ENCODE data around the gene CCL25.

Gene CCL25

GRCh38 chr19:8005534-8006256 lies 46.9 kb upstream of the CCL25 start, which contains the start of gene ELAVL1:
ELAVL1 (minus strand) TSS chr19:8005641; CDS start chr19:7991815, 13,826 bp downstream.
- peaks cover 3 to 21% of the 10 kb centered on the region in 2 experiments; a peak in 2 of 3 replicates for H3K36me3 ChIP-seq (ENCODE audit: control insufficient read depth in 2 of 2, insufficient read depth in 1 of 2, low read length in 2 of 2)
- no peaks in the 10 kb centered on the region for H3K9me3 ChIP-seq (ENCODE audit: control insufficient read depth, insufficient read depth, low read depth, low read length)
- CTCF ChIA-PET: interaction anchor here (0.6 to 0.7 kb wide), 3 partner anchors 35 to 717 kb away, joined by 3 to 7 read pairs (median 4); no protein-coding TSS in a partner anchor
- H3K27ac ChIP-seq (ENCODE audit: extremely low read depth, low read depth, low read length): peak within 1 kb of the TSS; percentile 85
- H3K4me3 ChIP-seq (ENCODE audit: low read depth, low read length): peak within 1 kb of the TSS; percentile 100
- peaks cover 9% of the 10 kb centered on the region for H3K4me1 ChIP-seq (ENCODE audit: control insufficient read depth, insufficient read depth, low read length)
- POLR2A ChIA-PET: interaction anchor here (0.9 to 3.1 kb wide), 7 partner anchors 9 to 149 kb away, joined by 3 to 15 read pairs (median 4); partner anchors contain the start of gene TIMM44
- TF ChIP-seq ZNF645 (tag by site-specific recombination; IDR thresholded peaks at IDR 0.05): no peak
- TF ChIP-seq ZNF221 (tag by site-specific recombination; IDR thresholded peaks at IDR 0.05; ENCODE audit: borderline replicate concordance): no peak
- TF ChIP-seq GLI2 (tag by site-specific recombination; IDR thresholded peaks at IDR 0.05; ENCODE audit: borderline replicate concordance, low read depth): no peak
- TF ChIP-seq ZNF513 (tag by site-specific recombination; IDR thresholded peaks at IDR 0.05): peak; percentile 25; the same call in 1 of the 2 replicates
- peak; percentile 83 for TF ChIP-seq YY1 (tag by site-specific recombination; IDR thresholded peaks at IDR 0.05)
- peak; percentile 95 for TF ChIP-seq ATF2 (tag by site-specific recombination; IDR thresholded peaks at IDR 0.05; ENCODE audit: low read depth)
- peak; percentile 56; the same call in 1 of the 2 replicates for TF ChIP-seq ZNF837 (tag by site-specific recombination; IDR thresholded peaks at IDR 0.05)
- TF ChIP-seq MYNN (tag by site-specific recombination; IDR thresholded peaks at IDR 0.05; ENCODE audit: borderline replicate concordance): no peak
- peak; percentile 86 for TF ChIP-seq ZNF324 (tag by site-specific recombination; IDR thresholded peaks at IDR 0.05)
- peak; percentile 65; the same call in 1 of the 2 replicates for TF ChIP-seq ZNF639 (tag by site-specific recombination; IDR thresholded peaks at IDR 0.05)
- TF ChIP-seq ZBTB21 (tag by site-specific recombination; IDR thresholded peaks at IDR 0.05): no peak; the same call in 1 of the 2 replicates
- no peak for TF ChIP-seq ZNF292 (tag by site-specific recombination; IDR thresholded peaks at IDR 0.05; ENCODE audit: borderline replicate concordance, low read depth)
- no peak for TF ChIP-seq SETDB1 (IDR thresholded peaks at IDR 0.05; ENCODE audit: insufficient read length, low read length)
- peak; percentile 51 for TF ChIP-seq SP2 (tag by site-specific recombination; IDR thresholded peaks at IDR 0.05)
- no peak for TF ChIP-seq ZNF140 (tag by site-specific recombination; IDR thresholded peaks at IDR 0.05)
- TF ChIP-seq ZNF266 (tag by site-specific recombination; IDR thresholded peaks at IDR 0.05; ENCODE audit: low read depth): no peak
- TF ChIP-seq ZNF701 (tag by site-specific recombination; IDR thresholded peaks at IDR 0.05): no peak
- 0 out of 2 replicates have a peak, but pooled peaks have one; percentile 18 for TF ChIP-seq MEIS1 (CRISPR knock-in tag; IDR thresholded peaks at IDR 0.05; ENCODE audit: borderline replicate concordance)
- TF ChIP-seq ZNF549 (tag by site-specific recombination; IDR thresholded peaks at IDR 0.05): no peak
- TF ChIP-seq ZNF19 (tag by site-specific recombination; IDR thresholded peaks at IDR 0.05; ENCODE audit: low read depth): no peak
- TF ChIP-seq ZNF555 (tag by site-specific recombination; conservative IDR thresholded peaks at IDR 0.05): no peak
- no peak for TF ChIP-seq ZNF280D (tag by site-specific recombination; IDR thresholded peaks at IDR 0.05)
- TF ChIP-seq ZNF768 (tag by site-specific recombination; IDR thresholded peaks at IDR 0.05): no peak
- TF ChIP-seq ZNF449 (tag by site-specific recombination; IDR thresholded peaks at IDR 0.05): no peak
- TF ChIP-seq KLF1 (tag by site-specific recombination; IDR thresholded peaks at IDR 0.05): no peak
- TF ChIP-seq ZNF654 (tag by site-specific recombination; IDR thresholded peaks at IDR 0.05; ENCODE audit: low read depth): no peak
- no peak for TF ChIP-seq ZNF585B (tag by site-specific recombination; IDR thresholded peaks at IDR 0.05)

All from HEK293 (cell line).